Measurements from ENCODE around the gene CDC25C. TPM values are rescaled to one million over a fixed set of nuclear protein-coding genes. Genes with fewer than 3 reads are reported as not detected.

CDC25C gene
- total and polyA plus RNA-seq, 9 of the 15 experiments (the other 6 are each of a cell fraction or from before 2014, with no cell fraction given), result 19.1 to 63.7 (median 31.9) TPM

DNA sequence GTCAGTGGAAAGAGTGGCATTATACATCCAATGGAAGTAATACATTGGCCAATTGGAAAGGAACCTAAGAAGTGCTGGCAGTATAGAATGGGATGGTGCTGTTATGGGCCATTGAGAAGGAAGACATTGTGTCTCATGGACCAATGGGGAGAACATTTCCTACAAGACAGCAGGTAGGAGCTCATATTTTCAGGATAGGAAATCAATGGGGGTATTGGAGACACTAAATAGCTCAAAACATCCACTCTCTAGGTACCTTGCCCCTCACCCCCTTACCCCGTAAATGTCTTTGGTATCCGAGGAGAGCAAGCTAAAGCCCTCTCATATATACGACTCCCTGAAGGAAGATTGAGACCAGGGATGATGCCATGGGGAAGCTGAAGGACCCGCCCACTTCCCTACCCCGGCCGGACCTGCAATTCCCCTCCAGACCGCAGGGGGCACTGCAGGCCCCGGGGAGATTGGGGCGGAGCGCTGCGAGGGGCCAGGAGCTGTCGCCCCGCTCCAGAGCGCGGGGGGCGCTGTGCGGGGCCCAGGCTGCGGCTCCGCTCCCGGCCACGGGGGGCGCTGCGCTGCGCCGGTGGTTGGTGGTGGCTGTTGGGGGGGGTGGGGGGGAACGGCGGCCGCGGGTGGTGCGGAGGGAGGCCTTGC, 20.6 kb upstream of the CDC25C start, which contains the start of gene KDM3B (continued):
- no peak for TF ChIP-seq NR2F6 (CRISPR knock-in tag; IDR thresholded peaks at IDR 0.05)
- TF ChIP-seq ZC3H4 (CRISPR knock-in tag; IDR thresholded peaks at IDR 0.05; ENCODE audit: borderline replicate concordance), result no peak
- peak; percentile 96 for TF ChIP-seq SP1 (CRISPR knock-in tag; IDR thresholded peaks at IDR 0.05)
- peak; percentile 74 for TF ChIP-seq HCFC1 (IDR thresholded peaks at IDR 0.05; ENCODE audit: low read depth, low read length)
- TF ChIP-seq CBX2 (IDR thresholded peaks at IDR 0.05; ENCODE audit: insufficient read depth, low read length, poor library complexity, severe bottlenecking), result no peak
- TF ChIP-seq ZNF583 (CRISPR knock-in tag; IDR thresholded peaks at IDR 0.05), result no peak
- no peak for TF ChIP-seq ZSCAN29 (IDR thresholded peaks at IDR 0.05)
- TF ChIP-seq KDM4B (IDR thresholded peaks at IDR 0.05; ENCODE audit: borderline replicate concordance in 2 of 2, low read depth in 1 of 2), result peak in 1 of 2 experiments; percentile 67; a peak in 1 of 4 replicates
- peak; percentile 72; the same call in 1 of the 2 replicates for TF ChIP-seq ZKSCAN1 (IDR thresholded peaks at IDR 0.05; ENCODE audit: low read depth, low read length)
- no peak for TF ChIP-seq HMG20A (CRISPR knock-in tag; conservative IDR thresholded peaks at IDR 0.05)
- no peak for TF ChIP-seq HDAC8 (tag; IDR thresholded peaks at IDR 0.05)
- TF ChIP-seq ZNF696 (CRISPR knock-in tag; conservative IDR thresholded peaks at IDR 0.05), result no peak
- TF ChIP-seq PHTF2 (CRISPR knock-in tag; IDR thresholded peaks at IDR 0.05), result no peak
- no peak for TF ChIP-seq ZNF124 (CRISPR knock-in tag; IDR thresholded peaks at IDR 0.05)
- no peak for TF ChIP-seq ZNF77 (CRISPR knock-in tag; IDR thresholded peaks at IDR 0.05)
- no peak for TF ChIP-seq ASH1L (IDR thresholded peaks at IDR 0.05; ENCODE audit: borderline replicate concordance, low read depth, partially characterized antibody)
- no peak for TF ChIP-seq TRIM25 (IDR thresholded peaks at IDR 0.05; ENCODE audit: borderline replicate concordance)
- TF ChIP-seq PATZ1 (CRISPR knock-in tag; IDR thresholded peaks at IDR 0.05; ENCODE audit: borderline replicate concordance), result no peak
- TF ChIP-seq, protein P1, sequence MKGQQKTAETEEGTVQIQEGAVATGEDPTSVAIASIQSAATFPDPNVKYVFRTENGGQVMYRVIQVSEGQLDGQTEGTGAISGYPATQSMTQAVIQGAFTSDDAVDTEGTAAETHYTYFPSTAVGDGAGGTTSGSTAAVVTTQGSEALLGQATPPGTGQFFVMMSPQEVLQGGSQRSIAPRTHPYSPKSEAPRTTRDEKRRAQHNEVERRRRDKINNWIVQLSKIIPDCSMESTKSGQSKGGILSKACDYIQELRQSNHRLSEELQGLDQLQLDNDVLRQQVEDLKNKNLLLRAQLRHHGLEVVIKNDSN (CRISPR knock-in tag; IDR thresholded peaks at IDR 0.05), result no peak
- no peak for TF ChIP-seq ZNF76 (CRISPR knock-in tag; IDR thresholded peaks at IDR 0.05; ENCODE audit: borderline replicate concordance)
- TF ChIP-seq, protein P2, sequence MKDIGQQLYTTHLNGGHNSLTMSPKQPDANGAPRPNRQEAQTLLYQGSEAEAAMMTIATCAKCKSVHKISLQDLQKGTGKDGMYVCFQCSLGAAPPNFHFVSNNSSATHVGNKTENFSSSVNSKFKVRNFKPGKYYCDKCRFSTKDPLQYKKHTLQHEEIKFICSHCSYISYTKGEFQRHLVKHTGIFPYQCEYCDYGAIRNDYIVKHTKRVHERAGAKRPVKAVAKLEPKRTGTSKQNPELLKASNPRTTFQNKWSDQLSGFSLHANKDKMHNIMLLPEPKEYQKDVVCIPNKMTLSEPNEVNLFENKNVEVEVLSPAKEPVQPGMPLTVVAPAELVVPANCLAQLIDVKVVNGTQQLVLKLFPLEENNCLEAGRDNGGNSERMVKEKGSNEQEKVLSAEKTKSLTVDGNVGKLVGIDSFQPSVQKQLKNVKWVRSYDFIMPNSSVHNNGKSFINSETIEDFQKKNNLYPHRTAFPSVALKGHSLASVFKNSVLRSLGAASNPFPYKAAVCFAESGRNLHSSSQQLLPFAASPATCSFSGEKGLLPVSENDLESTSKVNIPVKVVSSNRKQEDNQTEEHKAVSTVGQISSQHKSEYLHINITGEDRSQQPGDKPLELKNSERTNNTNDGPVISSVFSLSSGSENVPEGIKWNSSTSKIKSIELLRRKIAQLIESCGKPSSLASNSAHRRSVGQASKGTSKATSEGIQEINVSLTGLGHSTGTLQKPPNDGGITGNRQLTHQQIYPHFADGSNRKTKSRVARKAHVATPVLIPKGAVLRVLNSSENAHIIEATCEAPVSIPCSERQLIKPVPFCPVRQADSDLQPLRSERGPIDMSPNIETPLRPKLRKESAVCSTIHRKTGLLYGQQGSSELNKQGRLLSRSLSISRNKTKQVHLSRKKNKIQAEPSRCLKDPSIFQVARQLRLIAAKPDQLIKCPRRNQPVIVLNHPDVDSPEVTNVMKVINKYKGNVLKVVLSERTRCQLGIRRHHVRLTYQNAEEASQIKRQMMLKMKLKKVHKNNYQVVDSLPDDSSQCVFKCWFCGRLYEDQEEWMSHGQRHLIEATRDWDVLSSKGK (CRISPR knock-in tag; IDR thresholded peaks at IDR 0.05), result no peak

All from K562 (cell line).